Cardiac muscle cell (in vitro differentiated cells and primary cell): ENCODE measurements around the gene RUNX3. TPM values are rescaled to one million over a fixed set of nuclear protein-coding genes. Genes with fewer than 3 reads are reported as not detected.
A peak's percentile ranks its signal among the peaks of the same experiment; 100 is the strongest.
"Not testable (repeated sequence)": the region's sequence is repeated elsewhere in the genome, so short reads cannot be mapped to it uniquely, and the experiment has no call there.

Experiments
- DNase-seq, 2 donors: peaks; one replicate each; pipeline versions ENCODE4 v3.0.0 to v3.0.0-alpha.2; 2010 to 2017; ENCODE audit warnings: low read depth in 1 of 2, low spot score in 1 of 2
- H3K27ac ChIP-seq: fragments of 200-600 bp; sonication (generic); 2 replicates; pipeline ENCODE4 v1.5.1; 2016
- H3K27me3 ChIP-seq: fragments of 200-600 bp; sonication (generic); 2 replicates; pipeline ENCODE4 v1.6.0; 2016; ENCODE audit warnings: control low read depth
- H3K36me3 ChIP-seq: fragments of 200-600 bp; sonication (generic); 2 replicates; pipeline ENCODE4 v1.5.1; 2016; ENCODE audit warnings: control low read depth
- H3K4me1 ChIP-seq: fragments of 200-600 bp; sonication (generic); 2 replicates; pipeline ENCODE4 v1.8.1; 2017; ENCODE audit warnings: low read depth, mild to moderate bottlenecking, mixed run types
- H3K4me3 ChIP-seq: fragments of 200-600 bp; sonication (generic); 2 replicates; pipeline ENCODE4 v1.5.1; 2016; ENCODE audit warnings: mild to moderate bottlenecking
- H3K9me3 ChIP-seq: fragments of 200-600 bp; sonication (generic); 2 replicates; pipeline ENCODE4 v1.5.1; 2017; ENCODE audit warnings: low read depth, mild to moderate bottlenecking, control low read depth
- polyA plus RNA-seq: library from polyadenylated mRNA; unstranded; fragments of >200 nt; fragmentation: Nextera tagmentation; extraction: Ambion mirVana; gene quantifications from 2 replicates; pipeline ENCODE4 v1.2.1, GENCODE V29; 2016
- total RNA-seq: library from RNA; depleted of rRNA; stranded (reverse); fragments of >200 nt; gene quantifications from 2 replicates; pipeline ENCODE4 v1.2.3, GENCODE V29; 2016
- TF ChIP-seq, protein P1 (sequence below): IDR thresholded peaks from 2 replicates; pipeline ENCODE4 v1.5.1; 2012; ENCODE audit warnings: low read depth, mild to moderate bottlenecking, low read length

Gene RUNX3
- total RNA-seq: not detected in 2 replicates
- polyA plus RNA-seq: 0.06 TPM in 1 of 2 replicates, not detected in the other

DNA sequence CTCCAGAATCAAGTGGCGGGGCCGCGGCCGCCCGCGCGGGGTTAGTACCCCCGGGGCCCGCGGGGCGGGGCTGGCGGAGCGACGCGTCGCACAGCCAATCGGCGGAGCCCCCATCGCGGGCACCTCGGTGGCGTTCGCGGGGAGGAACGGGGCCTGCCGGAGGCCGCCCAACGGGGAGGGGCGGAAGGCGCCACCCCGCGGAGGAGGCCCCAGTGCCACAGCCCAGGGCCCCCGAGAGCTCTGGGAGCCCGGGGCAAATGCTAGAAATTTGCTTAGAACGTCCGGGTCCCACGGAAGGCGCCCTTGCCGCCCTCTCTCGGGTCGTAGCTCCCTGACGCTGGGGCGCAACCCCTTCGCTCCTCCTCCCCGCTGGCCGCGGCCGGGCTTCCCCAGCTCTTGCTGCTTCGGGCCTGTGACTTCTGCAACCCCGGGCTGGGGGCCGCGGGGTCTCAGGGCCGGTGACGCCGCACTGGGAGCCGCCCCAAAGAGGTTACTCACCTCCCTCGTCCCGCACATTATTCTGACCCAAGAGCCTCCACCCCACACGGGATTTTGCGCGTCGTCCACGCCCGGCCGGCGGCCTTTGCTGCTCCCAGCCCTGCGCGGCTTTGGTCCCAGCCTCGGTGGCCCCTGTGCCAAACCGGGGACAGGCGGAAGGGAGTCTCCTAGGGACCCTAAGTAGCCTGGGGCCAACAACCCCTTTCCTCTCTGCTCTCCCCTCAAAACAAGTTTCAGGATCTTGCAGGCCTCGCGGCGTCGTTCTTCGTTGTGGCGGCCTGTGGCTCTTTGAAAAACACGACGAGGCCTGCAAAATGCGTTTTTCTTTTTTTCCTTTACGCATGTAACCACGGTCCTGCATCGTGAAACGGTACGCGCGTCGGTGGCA is at the start of gene RUNX3:
RUNX3 (minus strand) TSS at position 17 of the 886 bp plus-strand sequence. CDS start 408 bp downstream, outside the sequence.
- no peaks in the 10 kb centered on the region for H3K36me3 ChIP-seq
- H3K4me3 ChIP-seq: peak within 1 kb of the TSS; percentile 8
- peaks cover 4% of the 10 kb centered on the region for H3K4me1 ChIP-seq
- no peak within 1 kb of the TSS for H3K27ac ChIP-seq
- no peaks in the 10 kb centered on the region for H3K9me3 ChIP-seq
- H3K27me3 ChIP-seq: peaks cover 100% of the 10 kb centered on the region
- TF ChIP-seq, protein P1, sequence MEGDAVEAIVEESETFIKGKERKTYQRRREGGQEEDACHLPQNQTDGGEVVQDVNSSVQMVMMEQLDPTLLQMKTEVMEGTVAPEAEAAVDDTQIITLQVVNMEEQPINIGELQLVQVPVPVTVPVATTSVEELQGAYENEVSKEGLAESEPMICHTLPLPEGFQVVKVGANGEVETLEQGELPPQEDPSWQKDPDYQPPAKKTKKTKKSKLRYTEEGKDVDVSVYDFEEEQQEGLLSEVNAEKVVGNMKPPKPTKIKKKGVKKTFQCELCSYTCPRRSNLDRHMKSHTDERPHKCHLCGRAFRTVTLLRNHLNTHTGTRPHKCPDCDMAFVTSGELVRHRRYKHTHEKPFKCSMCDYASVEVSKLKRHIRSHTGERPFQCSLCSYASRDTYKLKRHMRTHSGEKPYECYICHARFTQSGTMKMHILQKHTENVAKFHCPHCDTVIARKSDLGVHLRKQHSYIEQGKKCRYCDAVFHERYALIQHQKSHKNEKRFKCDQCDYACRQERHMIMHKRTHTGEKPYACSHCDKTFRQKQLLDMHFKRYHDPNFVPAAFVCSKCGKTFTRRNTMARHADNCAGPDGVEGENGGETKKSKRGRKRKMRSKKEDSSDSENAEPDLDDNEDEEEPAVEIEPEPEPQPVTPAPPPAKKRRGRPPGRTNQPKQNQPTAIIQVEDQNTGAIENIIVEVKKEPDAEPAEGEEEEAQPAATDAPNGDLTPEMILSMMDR: no peak
- peak in 1 of 2 donors; percentile 35 for DNase-seq

- H3K27ac ChIP-seq, DNase-seq, H3K9me3 ChIP-seq, H3K4me1 ChIP-seq, H3K36me3 ChIP-seq, H3K27me3 ChIP-seq, H3K4me3 ChIP-seq: not testable (repeated sequence)
Measured at GRCh38 chr1:24979232-24979631, 49.2 kb upstream of the RUNX3 start.

GRCh38 chr1:24978383-24979032 is 48.4 kb upstream of the RUNX3 start:
- TF ChIP-seq, protein P1: no peak
- no peaks in the 10 kb centered on the region for H3K4me1 ChIP-seq
- no peaks in the 10 kb centered on the region for H3K27me3 ChIP-seq
- no peak overlapping the region for H3K27ac ChIP-seq
- no peaks in the 10 kb centered on the region for H3K9me3 ChIP-seq
- no peak for DNase-seq
- no peak overlapping the region for H3K4me3 ChIP-seq
- H3K36me3 ChIP-seq: no peaks in the 10 kb centered on the region

GRCh38 chr1:24975391-24975790 is 45.3 kb upstream of the RUNX3 start:
- no peak for DNase-seq
- Histone ChIP-seq H3K36me3 (no peaks in the 10 kb centered on the region), H3K9me3 (no peaks in the 10 kb centered on the region), H3K27me3 (no peaks in the 10 kb centered on the region), H3K4me1 (no peaks in the 10 kb centered on the region), H3K4me3 (no peak overlapping the region), H3K27ac (no peak overlapping the region)
- TF ChIP-seq, protein P1: no peak

DNA sequence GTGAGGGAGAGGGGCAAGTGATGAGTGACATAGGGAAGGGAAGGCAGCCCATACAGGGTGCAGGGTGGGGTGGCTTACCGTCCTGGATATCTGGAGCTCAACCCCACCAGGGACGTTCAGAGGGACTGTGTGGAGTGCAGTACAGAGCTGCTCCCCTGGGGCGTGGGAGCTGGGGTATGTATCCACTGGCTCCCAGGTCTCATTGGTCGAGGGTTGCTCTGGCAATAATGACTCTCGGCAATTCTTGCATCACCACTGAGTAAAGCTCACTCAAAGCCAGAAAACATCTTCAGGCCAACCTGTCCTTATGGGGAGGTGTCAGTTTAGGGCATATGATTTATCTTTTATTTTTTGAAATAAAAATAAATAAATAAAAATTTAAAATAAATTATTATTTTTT is 43.2 kb upstream of the RUNX3 start:
- H3K36me3 ChIP-seq: no peaks in the 10 kb centered on the region
- H3K27me3 ChIP-seq: no peaks in the 10 kb centered on the region
- H3K4me1 ChIP-seq: no peaks in the 10 kb centered on the region
- no peak overlapping the region for H3K27ac ChIP-seq
- H3K9me3 ChIP-seq: no peaks in the 10 kb centered on the region
- no peak for DNase-seq
- no peak overlapping the region for H3K4me3 ChIP-seq
- TF ChIP-seq, protein P1: no peak

DNA sequence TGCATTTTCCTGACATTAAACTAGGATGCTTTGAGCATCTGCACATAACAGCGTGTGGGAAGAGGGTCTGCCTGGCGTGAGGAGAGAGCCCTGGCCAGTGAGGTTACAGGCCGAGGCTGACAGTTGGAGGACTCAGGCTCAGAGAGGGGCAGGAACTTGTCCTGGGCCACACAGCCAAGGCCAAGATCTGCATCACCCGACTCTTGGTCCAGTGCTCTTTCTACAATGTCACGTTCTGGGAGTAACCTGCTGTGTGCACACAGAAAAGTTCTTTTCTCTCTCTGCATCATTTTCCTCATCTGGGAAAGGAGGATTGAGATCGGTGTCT is 42.8 kb upstream of the RUNX3 start:
- H3K27ac ChIP-seq: no peak overlapping the region
- TF ChIP-seq, protein P1: no peak

More for the DNA sequence above, 42.8 kb upstream of the RUNX3 start:
- Histone ChIP-seq H3K27me3 (no peaks in the 10 kb centered on the region), H3K4me3 (no peak overlapping the region), H3K9me3 (no peaks in the 10 kb centered on the region), H3K36me3 (no peaks in the 10 kb centered on the region), H3K4me1 (no peaks in the 10 kb centered on the region)
- no peak for DNase-seq
